ENCODE measurements around the gene TRABD2B.

DNA sequence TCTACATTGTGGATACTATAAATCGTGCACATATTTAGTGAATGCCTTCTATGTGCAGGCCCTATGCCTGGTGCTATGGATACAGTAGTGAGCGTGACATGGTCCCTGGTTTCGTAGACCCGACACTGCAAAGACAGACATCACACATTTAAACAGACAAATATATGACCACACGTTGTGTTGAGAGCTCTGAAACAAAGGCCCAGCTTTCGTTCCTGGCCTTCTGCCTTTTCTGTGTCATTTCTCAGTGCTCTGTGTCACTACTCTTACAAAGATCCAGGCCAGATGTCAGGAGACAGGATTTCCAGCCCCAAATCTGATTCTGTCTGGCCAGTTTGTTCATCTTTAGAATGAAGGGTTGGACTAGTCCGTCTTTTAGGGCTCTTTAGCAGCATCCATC lies 19.3 kb upstream of the TRABD2B start:
- no peak for TF ChIP-seq POLR2A (IDR thresholded peaks at IDR 0.05)
- TF ChIP-seq, protein P1, sequence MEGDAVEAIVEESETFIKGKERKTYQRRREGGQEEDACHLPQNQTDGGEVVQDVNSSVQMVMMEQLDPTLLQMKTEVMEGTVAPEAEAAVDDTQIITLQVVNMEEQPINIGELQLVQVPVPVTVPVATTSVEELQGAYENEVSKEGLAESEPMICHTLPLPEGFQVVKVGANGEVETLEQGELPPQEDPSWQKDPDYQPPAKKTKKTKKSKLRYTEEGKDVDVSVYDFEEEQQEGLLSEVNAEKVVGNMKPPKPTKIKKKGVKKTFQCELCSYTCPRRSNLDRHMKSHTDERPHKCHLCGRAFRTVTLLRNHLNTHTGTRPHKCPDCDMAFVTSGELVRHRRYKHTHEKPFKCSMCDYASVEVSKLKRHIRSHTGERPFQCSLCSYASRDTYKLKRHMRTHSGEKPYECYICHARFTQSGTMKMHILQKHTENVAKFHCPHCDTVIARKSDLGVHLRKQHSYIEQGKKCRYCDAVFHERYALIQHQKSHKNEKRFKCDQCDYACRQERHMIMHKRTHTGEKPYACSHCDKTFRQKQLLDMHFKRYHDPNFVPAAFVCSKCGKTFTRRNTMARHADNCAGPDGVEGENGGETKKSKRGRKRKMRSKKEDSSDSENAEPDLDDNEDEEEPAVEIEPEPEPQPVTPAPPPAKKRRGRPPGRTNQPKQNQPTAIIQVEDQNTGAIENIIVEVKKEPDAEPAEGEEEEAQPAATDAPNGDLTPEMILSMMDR (IDR thresholded peaks at IDR 0.05), result no peak

Measured in prostate gland (tissue), 2 donors.